WI38 (cell line): ENCODE results near the gene POP4.
"Not testable (repeated sequence)": the region's sequence is repeated elsewhere in the genome, so short reads cannot be mapped to it uniquely, and the experiment has no call there.

Source experiments
- H3K4me3 ChIP-seq: 2 replicates; pipeline ENCODE4 v1.5.1; 2011; ENCODE audit warnings: low read depth, mild to moderate bottlenecking, control low read depth, low read length
- CTCF ChIP-seq: IDR thresholded peaks from 2 replicates; pipeline ENCODE4 v1.5.1; 2012; ENCODE audit warnings: low read depth, mild to moderate bottlenecking, control low read depth, low read length

POP4 gene

GRCh38 chr19:29620931-29621351 is 14.9 kb downstream of the POP4 start:
- TF ChIP-seq CTCF: no peak
- H3K4me3 ChIP-seq: no peak overlapping the region

- TF ChIP-seq CTCF: no peak
- H3K4me3 ChIP-seq: no peak overlapping the region
Measured at GRCh38 chr19:29622166-29623070, 16.3 kb downstream of the POP4 start.

- no peak for TF ChIP-seq CTCF
- no peak overlapping the region for H3K4me3 ChIP-seq
Measured at GRCh38 chr19:29623726-29624488, 17.8 kb downstream of the POP4 start.

GRCh38 chr19:29624489-29625185 is 18.6 kb downstream of the POP4 start:
- no peak for TF ChIP-seq CTCF
- H3K4me3 ChIP-seq: no peak overlapping the region

GRCh38 chr19:29625186-29625651 is 19.1 kb downstream of the POP4 start:
- no peak overlapping the region for H3K4me3 ChIP-seq
- no peak for TF ChIP-seq CTCF

GRCh38 chr19:29626386-29626785 is 20.3 kb downstream of the POP4 start:
- TF ChIP-seq CTCF: no peak
- no peak overlapping the region for H3K4me3 ChIP-seq

GRCh38 chr19:29626832-29627231 is 20.7 kb downstream of the POP4 start:
- H3K4me3 ChIP-seq: not testable (repeated sequence)
